AG04450 (cell line): ENCODE data around the gene JMJD4. TPM values are rescaled to one million over a fixed set of nuclear protein-coding genes. Genes with fewer than 3 reads are reported as not detected.

Source experiments
- CTCF ChIA-PET: fragments of 300-600, 350-600 bp; formaldehyde crosslinking; extraction: SDS; loops from one replicate; lab custom pipeline; 2022; ENCODE audit warnings: antibody characterized with exemption, inconsistent platforms; lab: Charles Lee
- POLR2A ChIA-PET: fragments of 350-600 bp; formaldehyde crosslinking; extraction: SDS; loops from one replicate; lab custom pipeline; 2021; ENCODE audit warnings: antibody characterized with exemption, inconsistent platforms; lab: Yijun Ruan, JAX
- DNase-seq: peaks from one replicate; pipeline ENCODE4 v3.0.0-alpha.2; 2011; ENCODE audit warnings: low read depth, low spot score
- H3K27ac ChIP-seq: one replicate; pipeline ENCODE4 v1.5.1; 2012; ENCODE audit warnings: low read depth, low read length, control low read depth
- H3K27me3 ChIP-seq: one replicate; pipeline ENCODE4 v1.6.0; 2012; ENCODE audit warnings: low read length; ENCODE audit not compliant: control insufficient read depth, insufficient read depth
- H3K4me3 ChIP-seq: 2 replicates; pipeline ENCODE4 v1.5.1; 2011; ENCODE audit warnings: mild to moderate bottlenecking, low read depth, low read length, control low read depth
- H3K9me3 ChIP-seq: 2 replicates; pipeline ENCODE4 v1.5.1; 2012; ENCODE audit warnings: low read length; ENCODE audit not compliant: control insufficient read depth, insufficient read depth
- polyA plus RNA-seq: library from polyadenylated mRNA; depleted of rRNA; stranded (reverse); fragments of >200 nt; gene quantifications from 2 replicates; pipeline ENCODE4 v1.2.3, GENCODE V29; 2011
- TF ChIP-seq, protein P1 (sequence below): IDR thresholded peaks from 2 replicates; pipeline ENCODE4 v1.5.1; 2011; ENCODE audit warnings: low read depth, low read length, control low read depth, inconsistent platforms

The JMJD4 gene
- polyA plus RNA-seq, 1 experiment = 13.4 TPM

DNA sequence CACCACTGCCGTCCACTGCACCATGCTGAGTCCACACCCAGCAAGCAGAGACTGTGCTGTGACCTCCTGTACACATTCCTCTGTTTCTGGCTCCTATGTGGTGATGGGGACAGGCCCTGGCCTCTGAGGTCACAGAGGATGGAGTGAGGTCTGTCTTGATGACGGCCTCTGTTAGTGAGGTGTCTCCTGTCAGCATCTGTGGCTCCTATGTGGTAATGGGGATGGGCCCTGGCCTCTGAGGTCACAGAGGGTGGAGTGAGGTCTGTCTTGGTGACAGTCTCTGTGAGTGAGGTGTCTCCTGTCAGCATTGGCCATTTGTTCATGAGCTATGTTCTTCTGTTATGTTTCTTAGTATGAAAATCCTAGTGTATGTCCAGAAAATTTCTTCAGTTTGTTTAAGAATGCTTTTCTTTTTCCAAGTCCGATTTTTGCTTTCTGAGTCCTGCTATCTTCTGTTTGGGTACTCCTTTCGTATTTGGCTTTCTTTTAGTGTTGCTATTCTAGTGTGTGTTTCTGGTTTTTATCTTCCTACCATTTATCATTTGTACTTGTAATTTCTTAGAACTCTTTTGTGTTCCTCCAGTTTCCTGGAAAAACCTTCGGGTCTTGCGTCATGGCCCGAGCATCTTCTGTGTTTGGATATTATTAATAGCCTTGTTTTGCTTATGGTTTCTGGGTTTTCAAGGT, 13.5 kb upstream of the JMJD4 start:
- H3K9me3 ChIP-seq = no peaks in the 10 kb centered on the region; the same call in 1 of the 2 replicates
- TF ChIP-seq, protein P1, sequence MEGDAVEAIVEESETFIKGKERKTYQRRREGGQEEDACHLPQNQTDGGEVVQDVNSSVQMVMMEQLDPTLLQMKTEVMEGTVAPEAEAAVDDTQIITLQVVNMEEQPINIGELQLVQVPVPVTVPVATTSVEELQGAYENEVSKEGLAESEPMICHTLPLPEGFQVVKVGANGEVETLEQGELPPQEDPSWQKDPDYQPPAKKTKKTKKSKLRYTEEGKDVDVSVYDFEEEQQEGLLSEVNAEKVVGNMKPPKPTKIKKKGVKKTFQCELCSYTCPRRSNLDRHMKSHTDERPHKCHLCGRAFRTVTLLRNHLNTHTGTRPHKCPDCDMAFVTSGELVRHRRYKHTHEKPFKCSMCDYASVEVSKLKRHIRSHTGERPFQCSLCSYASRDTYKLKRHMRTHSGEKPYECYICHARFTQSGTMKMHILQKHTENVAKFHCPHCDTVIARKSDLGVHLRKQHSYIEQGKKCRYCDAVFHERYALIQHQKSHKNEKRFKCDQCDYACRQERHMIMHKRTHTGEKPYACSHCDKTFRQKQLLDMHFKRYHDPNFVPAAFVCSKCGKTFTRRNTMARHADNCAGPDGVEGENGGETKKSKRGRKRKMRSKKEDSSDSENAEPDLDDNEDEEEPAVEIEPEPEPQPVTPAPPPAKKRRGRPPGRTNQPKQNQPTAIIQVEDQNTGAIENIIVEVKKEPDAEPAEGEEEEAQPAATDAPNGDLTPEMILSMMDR = no peak
- DNase-seq = no peak
- CTCF ChIA-PET = no interaction called here
- no peak overlapping the region for H3K4me3 ChIP-seq
- no peaks in the 10 kb centered on the region for H3K27me3 ChIP-seq
- no peak overlapping the region for H3K27ac ChIP-seq
- POLR2A ChIA-PET = no interaction called here

DNA sequence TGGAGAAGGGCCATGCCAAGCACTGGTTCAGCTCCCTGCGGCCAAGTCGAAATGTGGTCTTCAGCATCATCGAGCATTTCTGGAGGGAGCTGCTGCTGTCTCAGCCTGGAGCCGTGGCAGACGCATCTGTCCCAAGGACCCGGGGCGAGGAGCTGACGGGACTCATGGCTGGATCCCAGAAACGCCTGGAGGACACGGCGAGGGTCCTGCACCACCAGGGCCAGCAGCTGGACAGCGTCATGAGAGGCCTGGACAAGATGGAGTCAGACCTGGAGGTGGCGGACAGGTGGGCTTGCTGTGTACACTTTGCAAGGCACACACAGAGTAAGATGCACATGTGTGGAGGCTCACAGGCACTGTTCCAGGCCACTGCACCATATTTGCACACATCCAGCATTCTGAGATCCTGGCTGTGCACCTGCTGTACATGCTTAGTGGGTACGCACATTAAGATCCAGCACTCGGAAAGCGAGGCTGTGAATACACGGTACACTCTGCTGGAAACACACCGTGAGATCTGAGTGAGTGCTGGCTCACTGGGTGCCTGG, 12.9 kb upstream of the JMJD4 start:
- Histone ChIP-seq H3K9me3 (no peaks in the 10 kb centered on the region; the same call in 1 of the 2 replicates), H3K4me3 (no peak overlapping the region), H3K27me3 (no peaks in the 10 kb centered on the region), H3K27ac (no peak overlapping the region)
- CTCF ChIA-PET = no interaction called here
- no peak for DNase-seq
- TF ChIP-seq, protein P1 = no peak
- POLR2A ChIA-PET = no interaction called here

DNA sequence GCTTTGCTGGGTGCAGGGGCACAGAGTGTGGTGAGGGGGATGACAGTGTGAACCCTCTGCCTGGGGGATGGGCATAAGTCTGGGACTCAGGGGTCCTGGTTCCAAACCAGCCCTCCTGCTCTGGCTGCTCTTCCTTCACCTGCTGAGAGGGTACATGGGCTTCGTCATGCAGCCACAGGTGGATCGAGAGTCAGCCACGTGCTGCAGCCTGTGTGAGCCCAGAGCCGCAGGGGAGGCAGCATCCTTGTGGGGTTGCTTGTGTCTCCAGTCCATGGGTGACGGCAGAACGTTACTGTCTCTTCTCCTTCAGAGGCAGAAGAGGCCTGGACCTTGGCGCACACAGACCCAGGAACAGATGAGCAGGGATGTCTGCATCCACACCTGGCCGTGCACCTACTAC, 12.3 kb upstream of the JMJD4 start:
- H3K27ac ChIP-seq = no peak overlapping the region
- DNase-seq = no peak
- CTCF ChIA-PET = no interaction called here
- no peaks in the 10 kb centered on the region; the same call in 1 of the 2 replicates for H3K9me3 ChIP-seq
- no peaks in the 10 kb centered on the region for H3K27me3 ChIP-seq
- H3K4me3 ChIP-seq = no peak overlapping the region
- TF ChIP-seq, protein P1 = no peak
- POLR2A ChIA-PET = no interaction called here

DNA sequence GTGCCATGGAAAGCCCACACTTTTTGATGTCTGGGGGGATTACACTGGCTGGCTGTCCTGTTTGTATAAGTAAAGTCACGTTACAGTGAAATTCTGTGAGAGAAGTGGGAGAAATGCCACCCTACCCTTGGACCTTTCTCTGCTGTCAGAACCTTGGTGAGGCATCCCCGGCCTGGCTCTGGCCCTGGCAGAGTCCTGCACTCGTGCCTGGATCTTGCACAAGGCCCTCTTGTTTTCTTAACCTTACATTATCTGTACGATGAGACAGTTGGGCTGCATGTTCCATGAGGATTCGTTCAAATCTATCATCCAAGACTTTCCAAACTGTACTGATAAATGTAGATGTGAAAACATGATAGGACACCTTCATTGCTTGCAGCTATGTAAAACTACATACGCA, 11.6 kb upstream of the JMJD4 start:
- Histone ChIP-seq H3K4me3 (no peak overlapping the region), H3K27ac (no peak overlapping the region), H3K27me3 (no peaks in the 10 kb centered on the region), H3K9me3 (no peaks in the 10 kb centered on the region; the same call in 1 of the 2 replicates)
- TF ChIP-seq, protein P1 = no peak
- POLR2A ChIA-PET = no interaction called here
- no peak for DNase-seq
- CTCF ChIA-PET = interaction anchor here (0.6 kb wide), 1 partner anchor 41 kb away, joined by 6 read pairs; no protein-coding TSS in a partner anchor

DNA sequence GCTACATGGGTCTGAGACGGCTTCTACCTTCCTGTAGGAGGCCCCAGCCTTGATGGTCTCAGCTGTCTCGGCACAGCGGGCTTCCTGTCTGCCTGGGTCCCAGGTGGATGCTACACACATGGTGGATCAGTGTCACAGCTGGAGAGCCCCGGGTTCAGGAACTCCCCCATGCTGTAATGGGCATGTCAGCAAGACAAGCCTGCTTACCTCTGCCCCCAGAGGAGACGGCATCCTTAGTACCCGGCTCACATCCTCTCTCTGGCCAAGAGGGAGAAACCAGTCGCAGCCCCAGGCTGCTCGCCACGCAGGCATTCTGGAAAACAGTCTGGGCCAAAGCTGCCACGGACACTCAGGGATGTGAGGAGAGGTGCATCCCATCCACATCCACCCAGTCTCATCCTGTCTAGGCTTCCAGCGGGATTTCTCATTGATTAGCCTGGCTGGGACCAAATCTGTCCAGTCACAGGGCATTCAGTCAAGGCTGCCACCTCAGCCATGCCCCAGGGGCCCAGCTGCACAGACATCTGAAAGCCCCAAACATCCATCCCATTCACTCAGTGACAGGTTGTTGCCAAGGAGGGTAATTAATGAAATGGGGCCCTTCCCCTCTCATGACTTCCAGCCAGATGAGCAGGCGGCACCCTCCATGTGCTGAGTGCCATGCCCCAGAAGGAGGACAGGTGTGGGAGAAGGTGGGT, 10.6 kb upstream of the JMJD4 start:
- ChIA-PET CTCF (no interaction called here), POLR2A (no interaction called here)
- no peak overlapping the region for H3K27ac ChIP-seq
- no peak overlapping the region for H3K4me3 ChIP-seq
- H3K9me3 ChIP-seq = no peaks in the 10 kb centered on the region; the same call in 1 of the 2 replicates
- no peak for DNase-seq
- TF ChIP-seq, protein P1 = no peak
- H3K27me3 ChIP-seq = no peaks in the 10 kb centered on the region
